Upper lobe of right lung (tissue), 1 donor: ENCODE data around the gene SGMS1. TPM values are rescaled to one million over a fixed set of nuclear protein-coding genes. Genes with fewer than 3 reads are reported as not detected.

Experiments used
- ATAC-seq: fragments of 200-7000 bp; cut with Tn5 transposase; one replicate; pipeline ENCODE4 v1.9.1; 2020; ENCODE audit warnings: mild to moderate bottlenecking, moderate library complexity
- DNase-seq: peaks from one replicate; pipeline ENCODE4 v3.0.0-alpha.2; 2020
- H3K27ac ChIP-seq: fragments of 200-600 bp; one replicate; pipeline ENCODE4 v1.8.0; 2022
- H3K27me3 ChIP-seq: fragments of 200-600 bp; one replicate; pipeline ENCODE4 v1.8.0; 2022; ENCODE audit warnings: mild to moderate bottlenecking
- H3K36me3 ChIP-seq: fragments of 200-600 bp; one replicate; pipeline ENCODE4 v1.8.0; 2022
- H3K4me1 ChIP-seq: fragments of 200-600 bp; one replicate; pipeline ENCODE4 v1.8.0; 2022
- H3K4me3 ChIP-seq: fragments of 200-600 bp; one replicate; pipeline ENCODE4 v1.8.0; 2022; ENCODE audit warnings: mild to moderate bottlenecking
- H3K9me3 ChIP-seq: fragments of 200-600 bp; one replicate; pipeline ENCODE4 v1.8.0; 2022
- CTCF ChIP-seq: fragments of 200-600 bp; IDR thresholded peaks from one replicate; pipeline ENCODE4 v1.8.0; 2022; ENCODE audit warnings: antibody characterized with exemption
- intact Hi-C: fragments of 100-400 bp; cut with DNase I; formaldehyde crosslinking; loops from one replicate; pipeline ENCODE4 v1.11.0; 2022
- total RNA-seq: library from RNA; stranded (reverse); fragmentation: NEBNext Ultra II Directional; extraction: Animal tissue kit (Norgen Biotek cat#: 25700); gene quantifications from one replicate; pipeline ENCODE4 v1.2.1, GENCODE V29; 2021
- donor health status: DM: no; HTN: yes; CAD: no; lungs with severe emphysema.

Gene SGMS1
- total RNA-seq, 1 donor from 2014 or later = 73.1 TPM

DNA sequence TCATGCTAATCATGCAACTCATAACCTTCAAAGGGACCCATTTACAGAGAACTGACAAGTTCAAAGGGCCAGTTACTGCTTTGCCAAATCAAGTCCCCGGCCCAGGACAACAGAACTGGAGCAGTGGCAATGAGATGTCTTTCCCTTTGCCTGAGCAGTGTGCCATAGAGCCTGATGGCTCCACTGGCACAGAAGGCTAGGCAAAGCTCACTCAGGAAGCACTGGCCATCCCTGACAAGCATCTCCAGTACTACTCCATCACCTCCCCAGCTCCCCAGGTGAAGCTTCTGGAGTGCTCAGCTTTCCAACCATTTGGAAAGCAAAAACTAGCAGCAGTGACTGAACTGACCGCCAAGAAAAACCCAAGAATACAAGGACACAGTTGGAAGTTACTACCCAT lies 108.3 kb downstream of the SGMS1 start:
- H3K36me3 ChIP-seq = peaks cover 5% of the 10 kb centered on the region
- intact Hi-C loops = no loop called here
- no peak for ATAC-seq
- H3K27me3 ChIP-seq = no peaks in the 10 kb centered on the region
- no peak overlapping the region for H3K27ac ChIP-seq
- peaks cover 3% of the 10 kb centered on the region for H3K4me1 ChIP-seq
- H3K9me3 ChIP-seq = no peaks in the 10 kb centered on the region
- TF ChIP-seq CTCF = no peak
- no peak for DNase-seq
- no peak overlapping the region for H3K4me3 ChIP-seq

DNA sequence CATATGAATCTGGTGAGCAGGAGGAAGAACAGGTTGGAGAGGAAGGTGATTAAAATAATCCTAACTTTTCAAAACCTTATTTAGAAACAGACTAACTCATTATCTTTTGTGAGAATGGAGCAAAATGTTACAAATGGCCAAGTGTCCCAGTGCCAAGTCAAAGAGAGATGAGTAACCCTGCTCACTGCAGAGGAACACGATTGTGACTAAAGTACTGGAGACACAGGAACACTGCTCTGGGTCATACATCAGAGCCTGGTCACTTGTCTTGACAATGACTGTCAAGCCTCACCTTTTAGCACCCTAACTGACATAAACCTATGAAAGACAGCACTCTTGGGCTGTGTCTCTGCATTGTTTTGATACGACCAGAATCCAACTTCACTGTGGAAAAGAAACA lies 108.8 kb downstream of the SGMS1 start:
- Histone ChIP-seq H3K27me3 (no peaks in the 10 kb centered on the region), H3K27ac (no peak overlapping the region), H3K4me3 (no peak overlapping the region), H3K36me3 (peaks cover 5% of the 10 kb centered on the region), H3K4me1 (peaks cover 3% of the 10 kb centered on the region), H3K9me3 (no peaks in the 10 kb centered on the region)
- no peak for TF ChIP-seq CTCF
- no peak for DNase-seq
- ATAC-seq = no peak
- intact Hi-C loops = no loop called here

DNA sequence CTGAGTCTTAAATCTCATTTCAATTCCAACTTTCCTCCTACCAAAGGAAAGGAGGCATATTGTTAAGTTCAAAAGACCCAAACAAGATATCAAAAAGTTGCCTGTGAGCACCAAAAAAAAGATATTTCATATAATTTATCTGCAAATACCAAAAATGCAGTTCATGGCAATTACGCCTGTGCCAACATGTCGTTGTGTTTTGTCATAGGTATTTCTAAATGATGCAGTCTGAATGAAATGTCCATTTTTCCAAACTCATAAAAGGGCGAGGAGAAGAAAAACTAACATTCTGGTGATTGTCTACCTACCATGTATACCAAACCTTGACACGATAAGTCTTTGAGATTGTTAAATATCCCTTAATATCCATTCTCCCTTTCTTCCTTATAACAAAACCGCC lies 109.8 kb downstream of the SGMS1 start:
- peaks cover 3% of the 10 kb centered on the region for H3K4me1 ChIP-seq
- no peak for TF ChIP-seq CTCF
- no peak for DNase-seq
- no peaks in the 10 kb centered on the region for H3K9me3 ChIP-seq
- intact Hi-C loops = no loop called here
- no peaks in the 10 kb centered on the region for H3K27me3 ChIP-seq
- ATAC-seq = no peak
- no peak overlapping the region for H3K4me3 ChIP-seq
- no peaks in the 10 kb centered on the region for H3K36me3 ChIP-seq
- H3K27ac ChIP-seq = no peak overlapping the region

- H3K27me3 ChIP-seq = no peaks in the 10 kb centered on the region
- DNase-seq (no peak), ATAC-seq (no peak)
- H3K27ac ChIP-seq = no peak overlapping the region
- no peak for TF ChIP-seq CTCF
- no peaks in the 10 kb centered on the region for H3K9me3 ChIP-seq
- intact Hi-C loops = no loop called here
- no peaks in the 10 kb centered on the region for H3K36me3 ChIP-seq
- no peak overlapping the region for H3K4me3 ChIP-seq
- peaks cover 3% of the 10 kb centered on the region for H3K4me1 ChIP-seq
Observed at GRCh38 chr10:50512743-50513416, 110.9 kb downstream of the SGMS1 start.

DNA sequence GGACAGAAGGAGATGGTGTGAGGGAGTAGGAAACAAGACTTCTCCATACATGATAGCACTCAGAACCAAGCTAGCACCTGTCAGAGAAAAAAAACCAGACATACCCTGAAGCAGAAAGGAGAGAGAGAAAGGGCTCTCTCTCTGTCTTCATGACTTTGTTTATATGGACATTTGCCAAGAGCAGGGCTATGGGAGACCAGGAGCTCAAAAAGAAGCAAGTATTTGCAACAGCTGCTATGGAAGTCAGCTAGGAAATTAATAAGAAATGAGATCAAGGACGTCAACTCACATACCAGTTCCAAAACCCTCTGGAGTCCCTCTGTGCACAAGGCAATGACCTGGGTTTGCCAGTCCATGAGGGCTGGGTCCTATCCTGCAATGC lies 111.6 kb downstream of the SGMS1 start:
- Histone ChIP-seq H3K36me3 (no peaks in the 10 kb centered on the region), H3K27me3 (no peaks in the 10 kb centered on the region), H3K4me1 (peaks cover 3% of the 10 kb centered on the region), H3K4me3 (no peak overlapping the region), H3K27ac (no peak overlapping the region), H3K9me3 (no peaks in the 10 kb centered on the region)
- DNase-seq = no peak
- no peak for ATAC-seq
- TF ChIP-seq CTCF = no peak
- intact Hi-C loops = no loop called here
